SK-MEL-5 (cell line): Measurements from ENCODE around the gene CDCP1. TPM values are rescaled to one million over a fixed set of nuclear protein-coding genes. Genes with fewer than 3 reads are reported as not detected.

Experiments used
- DNase-seq: peaks from one replicate; pipeline ENCODE4 v3.0.0-alpha.2; 2016; ENCODE audit warnings: low read depth, low spot score
- in situ Hi-C: cut with HindIII; loops from 2 replicates; pipeline ENCODE4 v1.10.0; 2016; ENCODE audit warnings: low sequenced_read_pairs, high pct_unique_total_duplicates, low pct_unique_long_range_greater_than_20kb
- total RNA-seq: library from RNA; depleted of rRNA; stranded (reverse); fragments of >200 nt; shearing (Covaris generic); gene quantifications from 2 replicates; pipeline ENCODE4 v1.2.3, GENCODE V29; 2014

CDCP1 gene
- total RNA-seq, 1 experiment from 2014 or later = not detected

DNA sequence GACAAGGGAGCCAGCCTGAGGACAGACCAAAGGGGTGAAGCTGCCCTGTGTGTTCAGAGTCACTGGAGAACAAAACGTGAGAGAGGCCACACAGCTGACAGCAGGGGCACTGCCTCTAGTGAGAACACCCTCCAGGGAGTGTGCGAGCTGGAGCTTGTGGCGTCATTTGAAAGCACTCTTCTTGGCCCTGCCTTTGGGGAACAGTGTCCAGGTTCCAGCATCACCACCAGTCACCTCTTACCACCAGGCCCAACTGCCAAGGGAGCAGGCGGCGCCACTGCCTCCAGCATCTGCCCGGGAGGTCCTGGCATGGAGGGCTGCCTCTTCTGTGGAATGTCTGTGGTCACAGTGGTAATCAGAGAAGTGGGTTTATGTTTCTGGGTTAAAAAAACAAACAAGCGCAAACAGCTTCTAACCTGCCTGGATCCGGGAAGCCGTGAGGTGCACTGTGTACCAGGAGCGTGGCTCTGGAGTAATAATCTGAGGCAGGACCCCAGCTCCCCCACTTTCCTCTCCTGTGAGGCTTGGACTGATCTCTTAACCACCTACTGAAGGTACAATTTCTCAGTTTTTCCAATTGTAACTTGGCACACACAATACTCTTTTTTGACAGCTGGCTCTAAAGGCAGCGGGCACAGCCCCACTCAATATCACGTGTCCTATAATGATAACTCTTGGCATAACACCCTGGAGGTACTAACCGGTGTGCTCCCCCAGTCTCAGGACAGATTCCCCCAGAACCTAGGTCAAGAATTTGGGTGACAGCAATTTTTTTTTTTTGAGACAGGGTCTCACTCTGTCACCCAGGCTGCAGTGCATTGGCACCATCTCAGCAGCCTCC lies 32.2 kb upstream of the CDCP1 start:
- in situ Hi-C loops = no loop called here

DNA sequence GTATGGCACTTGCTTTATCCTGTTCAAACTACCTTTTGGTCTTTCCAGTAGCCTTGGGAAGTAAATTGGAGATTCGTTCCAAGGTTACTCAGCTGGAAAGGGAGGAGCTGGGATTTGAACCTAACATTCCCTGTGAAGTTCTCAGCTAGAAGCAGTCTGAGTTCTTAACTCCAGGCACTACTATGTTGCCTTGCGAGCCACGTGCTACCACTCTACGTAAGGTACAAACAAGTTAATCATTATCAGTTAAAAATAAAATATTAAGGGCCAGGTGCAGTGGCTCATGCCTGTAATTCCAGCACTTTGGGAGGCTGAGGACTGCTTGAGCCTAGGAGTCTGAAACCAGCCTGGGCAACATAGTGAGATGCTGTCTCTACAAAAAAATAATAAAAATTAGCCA lies 30.7 kb upstream of the CDCP1 start:
- no peak for DNase-seq
- in situ Hi-C loops = no loop called here

More for the DNA sequence above, 32.2 kb upstream of the CDCP1 start:
- no peak for DNase-seq

DNA sequence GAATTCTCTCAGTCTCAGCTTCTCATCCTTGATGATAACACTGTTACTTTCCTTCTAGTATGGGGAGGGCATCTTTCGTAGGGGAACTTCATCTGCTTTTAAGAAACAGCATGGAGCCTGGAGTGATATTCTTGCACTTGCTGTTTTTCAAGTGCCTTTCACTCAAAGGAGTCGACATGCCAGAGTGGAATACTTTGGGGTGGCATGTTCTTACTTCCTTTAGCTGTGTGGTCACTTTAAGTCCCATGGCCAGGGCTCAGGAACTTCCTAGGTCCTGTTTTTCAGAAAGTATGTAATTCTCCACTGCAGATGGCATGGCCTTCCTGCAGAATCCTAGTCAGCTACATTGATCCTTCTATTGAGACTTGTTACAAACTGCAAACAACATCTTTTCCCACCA lies 28.1 kb upstream of the CDCP1 start:
- in situ Hi-C loops = no loop called here
- DNase-seq = no peak

DNA sequence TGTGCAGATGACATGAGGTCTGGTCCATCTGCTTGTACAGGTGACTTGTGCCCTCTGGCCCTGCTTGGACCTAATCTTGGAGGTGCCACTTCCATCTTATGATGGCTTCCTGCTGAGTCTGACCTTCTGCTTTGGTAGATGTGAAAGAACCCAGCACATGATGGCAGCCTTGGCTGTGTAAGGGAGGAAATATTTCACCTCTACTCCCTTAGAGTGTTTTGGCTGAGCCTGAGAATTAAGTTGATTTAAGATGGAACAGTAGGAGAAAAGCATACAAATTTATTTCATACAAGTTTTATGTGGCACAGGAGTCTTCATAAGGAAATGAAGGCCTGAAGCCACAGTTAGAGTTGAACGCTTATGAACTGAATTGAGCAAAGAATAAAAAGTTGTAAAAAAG lies 27.6 kb upstream of the CDCP1 start:
- in situ Hi-C loops = no loop called here

DNA sequence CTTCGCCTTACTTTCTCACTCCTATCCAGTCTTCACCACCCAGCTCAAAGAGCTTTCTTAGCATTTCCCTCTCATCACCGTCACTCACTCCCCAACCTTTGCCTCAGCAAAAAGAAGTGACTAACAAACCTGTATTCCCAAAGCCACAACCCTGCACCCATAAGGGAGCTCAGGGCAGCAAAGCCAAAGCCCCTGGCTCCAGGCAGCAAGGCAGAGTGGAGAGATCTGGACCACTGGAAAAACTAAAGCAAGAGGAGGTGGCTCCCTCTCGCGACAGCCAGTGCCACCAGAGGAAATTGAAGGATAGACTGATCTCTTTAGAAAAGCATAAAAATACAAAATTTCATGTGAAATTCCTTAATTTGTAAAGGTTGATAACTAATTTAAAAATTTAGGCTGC lies 25.1 kb upstream of the CDCP1 start:
- peak; percentile 39 for DNase-seq
- in situ Hi-C loops = no loop called here

More for the DNA sequence above, 27.6 kb upstream of the CDCP1 start:
- no peak for DNase-seq

DNA sequence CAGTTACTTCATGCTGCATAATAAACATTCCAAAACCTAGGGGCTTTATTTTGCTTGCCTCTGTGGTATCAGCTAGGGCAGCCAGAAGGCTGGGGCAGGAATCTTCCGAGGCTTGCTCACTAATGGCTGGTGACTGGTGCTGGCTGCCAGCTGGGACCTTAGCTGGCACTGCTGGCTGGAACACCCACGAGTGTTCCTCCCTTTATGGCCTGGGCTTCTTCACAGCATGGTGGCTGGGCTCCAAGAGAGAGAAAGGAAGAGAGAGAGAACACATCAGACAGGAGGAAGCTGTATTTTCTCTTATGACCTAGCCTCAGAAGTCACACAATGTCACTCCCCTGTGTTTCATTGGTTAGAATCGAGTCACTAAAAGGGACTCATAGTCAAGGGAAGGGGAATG lies 23.9 kb upstream of the CDCP1 start:
- DNase-seq = no peak
- in situ Hi-C loops = no loop called here

DNA sequence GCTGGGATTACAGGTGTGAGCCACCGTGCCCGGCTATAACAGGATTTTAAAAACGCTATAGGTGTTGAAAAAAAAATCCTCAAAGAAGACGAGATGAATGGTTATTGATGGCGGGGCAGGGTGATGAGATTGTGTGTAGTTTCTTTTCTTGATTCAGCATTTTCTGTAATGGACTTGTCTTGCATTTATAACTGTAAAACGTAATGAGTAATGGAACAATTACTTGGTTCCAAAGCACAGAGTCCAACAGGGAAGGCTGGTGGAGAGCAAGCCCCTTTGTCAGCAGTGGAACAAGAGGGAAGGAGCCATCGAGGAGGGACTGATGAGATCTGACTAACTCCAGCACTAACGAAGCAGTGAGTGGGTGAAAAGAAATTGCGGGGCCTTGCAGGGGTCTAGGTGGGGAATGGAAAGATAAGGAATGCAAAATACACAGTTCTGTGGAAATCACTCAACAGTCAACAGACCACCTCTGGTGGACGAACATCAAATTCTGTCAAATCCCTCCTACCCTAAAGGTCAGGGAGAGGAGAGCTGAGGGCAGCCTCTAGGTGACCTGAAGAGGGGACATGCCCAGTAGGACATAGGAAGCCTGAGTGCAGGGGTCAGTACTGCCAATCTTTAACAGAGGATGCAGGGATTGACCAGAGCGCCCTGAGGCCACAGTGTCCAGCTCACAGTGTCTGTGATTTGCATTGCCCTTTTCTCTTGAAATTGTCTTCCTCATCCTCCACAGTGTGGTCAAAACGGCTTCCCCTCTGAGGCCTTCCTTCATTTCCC lies 23.1 kb upstream of the CDCP1 start:
- no peak for DNase-seq

DNA sequence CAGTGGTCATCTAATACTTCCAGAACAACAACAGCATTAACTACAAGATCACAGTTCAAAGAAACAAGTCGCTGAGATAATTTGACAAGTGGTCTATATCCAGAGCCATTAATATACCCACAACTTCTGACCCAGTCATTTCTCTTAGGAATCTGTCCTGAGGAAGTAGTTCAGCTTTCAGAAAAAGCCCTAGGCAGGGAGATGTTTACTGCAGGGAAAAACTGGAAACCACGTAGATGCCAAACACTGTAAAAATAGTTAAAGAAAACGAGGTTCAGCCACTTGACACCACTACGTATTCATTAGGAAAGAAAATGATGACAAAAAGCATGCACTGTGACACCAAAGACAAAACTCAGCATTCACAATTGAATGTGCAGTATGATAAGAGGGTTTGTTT lies 22.3 kb upstream of the CDCP1 start:
- in situ Hi-C loops = no loop called here
- no peak for DNase-seq

More for the DNA sequence above, 23.1 kb upstream of the CDCP1 start:
- in situ Hi-C loops = no loop called here

DNA sequence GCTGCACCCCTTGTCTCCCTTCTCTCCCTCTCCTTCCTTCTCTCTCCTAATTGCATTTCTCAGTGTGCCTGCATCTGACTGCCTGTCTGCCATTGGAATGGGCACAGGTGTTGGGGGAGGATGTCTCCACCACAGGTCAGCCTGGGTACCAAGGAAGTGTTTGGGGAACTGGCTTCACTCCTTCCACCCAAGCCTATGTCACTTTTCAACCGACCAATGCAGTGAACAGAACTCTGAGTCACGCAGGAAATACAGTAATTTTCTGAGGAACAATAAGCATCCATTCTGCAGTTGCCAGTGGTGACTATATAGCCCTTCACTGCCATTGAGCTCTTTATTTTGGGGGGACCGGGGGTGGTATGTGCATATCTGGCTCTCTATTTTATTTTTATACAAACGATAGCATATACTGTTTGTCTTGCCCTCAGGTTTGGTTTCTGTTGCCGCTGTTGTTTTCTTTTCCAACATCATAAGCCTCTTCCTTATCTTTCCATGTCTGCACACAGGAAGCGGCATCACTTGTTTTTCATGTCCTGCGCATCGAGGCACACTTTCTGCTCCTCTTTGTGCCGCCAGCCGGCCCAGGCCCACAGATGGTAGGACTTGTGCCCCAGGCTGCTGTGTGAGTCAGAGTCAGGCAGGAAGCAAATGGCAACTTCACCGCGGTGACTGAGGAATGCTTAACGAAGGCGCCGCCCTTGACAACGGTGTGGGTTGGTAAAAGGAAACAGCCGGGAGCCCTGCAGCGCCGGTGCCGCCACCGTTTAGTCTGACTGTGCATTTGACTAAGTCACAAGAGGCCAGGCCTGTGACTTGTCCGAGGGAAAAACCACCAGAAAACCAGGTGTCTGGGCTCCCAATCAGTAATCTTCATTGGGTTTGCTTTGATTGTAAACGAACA lies 21.1 kb upstream of the CDCP1 start:
- DNase-seq = peak; percentile 96
- in situ Hi-C loops = no loop called here

DNA sequence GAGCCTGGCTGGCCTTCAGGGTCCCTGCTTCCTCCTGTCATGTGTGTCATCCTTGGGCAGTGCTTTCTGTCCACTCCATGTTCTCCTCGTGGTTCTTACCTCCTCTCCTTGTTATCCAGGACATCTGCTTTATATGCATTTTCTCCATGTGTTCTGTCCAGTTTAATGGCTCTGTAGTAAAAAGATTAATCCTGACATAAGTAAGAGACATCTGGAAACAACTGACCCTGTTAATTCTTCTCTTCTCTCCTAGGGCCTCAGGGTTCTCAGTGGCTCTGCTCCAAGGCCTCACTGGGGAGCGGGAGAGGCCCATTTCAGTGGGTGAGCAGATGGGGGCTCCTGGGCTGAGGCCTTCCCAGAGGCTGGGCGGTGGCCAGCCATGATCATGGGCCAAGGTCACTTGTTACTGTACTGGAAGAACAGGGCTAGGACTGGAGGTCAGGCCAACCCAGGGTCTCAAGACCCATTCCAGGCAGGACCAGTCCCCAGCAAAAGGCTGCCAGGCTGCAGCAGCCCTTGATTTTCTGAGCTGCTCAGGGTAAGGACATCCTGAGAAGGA lies 20.2 kb upstream of the CDCP1 start:
- no peak for DNase-seq
- in situ Hi-C loops = no loop called here

DNA sequence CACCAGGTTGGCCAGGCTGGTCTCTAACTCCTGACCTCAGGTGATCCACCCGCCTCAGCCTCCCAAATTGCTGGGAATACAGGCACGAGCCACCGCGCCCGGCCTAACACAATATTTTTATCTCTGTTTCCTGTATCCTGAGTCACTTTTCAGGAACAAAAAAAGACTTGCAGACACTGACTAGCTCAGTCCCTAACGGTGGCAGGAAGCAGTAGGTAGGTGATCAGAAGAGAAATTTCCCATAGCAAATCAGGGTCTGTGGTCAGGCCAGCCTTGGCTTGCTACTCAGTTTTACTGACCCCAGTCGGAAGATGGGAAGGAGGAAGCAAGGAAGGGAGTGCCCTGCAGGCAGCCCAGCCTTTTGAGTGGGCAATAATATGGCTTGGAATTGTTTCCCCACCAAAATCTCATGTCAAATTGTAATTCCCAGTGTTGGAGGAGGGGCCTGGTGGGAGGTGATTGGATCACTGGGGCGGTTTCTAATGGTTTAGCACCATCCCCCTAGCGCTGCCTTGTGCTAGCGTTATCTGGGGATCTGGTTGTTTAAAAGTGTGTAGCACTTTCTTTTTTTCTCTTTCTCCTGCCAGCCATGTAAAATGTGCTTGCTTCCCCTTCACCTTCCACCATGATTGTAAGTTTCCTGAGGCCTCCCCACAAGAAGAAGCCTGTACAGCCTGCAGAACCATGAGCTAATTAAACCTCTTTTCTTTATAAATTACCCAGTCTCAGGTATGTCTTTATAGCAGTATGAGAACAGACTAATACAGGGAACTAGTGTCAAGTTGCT lies 19.5 kb upstream of the CDCP1 start:
- in situ Hi-C loops = no loop called here
- no peak for DNase-seq

DNA sequence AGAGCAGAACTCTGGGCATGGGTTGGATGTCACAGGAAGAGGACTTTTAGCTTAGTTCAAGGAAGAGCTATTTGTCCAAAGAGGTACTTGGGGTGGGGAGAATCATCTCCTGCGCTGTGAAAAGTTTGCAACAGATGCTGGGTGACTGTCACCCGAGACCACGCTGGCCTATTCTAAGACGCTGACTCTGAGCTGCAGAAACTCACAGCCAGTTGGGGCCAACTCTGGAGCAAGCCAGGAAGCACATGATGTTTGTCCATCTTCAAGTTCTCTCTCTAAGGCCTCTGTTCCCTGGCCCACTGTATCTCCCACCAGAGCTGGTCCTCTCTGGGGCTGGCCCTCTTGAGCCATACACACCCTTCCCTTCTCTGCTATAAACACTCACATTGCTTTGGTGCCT lies 17.9 kb upstream of the CDCP1 start:
- DNase-seq = no peak
- in situ Hi-C loops = no loop called here

DNA sequence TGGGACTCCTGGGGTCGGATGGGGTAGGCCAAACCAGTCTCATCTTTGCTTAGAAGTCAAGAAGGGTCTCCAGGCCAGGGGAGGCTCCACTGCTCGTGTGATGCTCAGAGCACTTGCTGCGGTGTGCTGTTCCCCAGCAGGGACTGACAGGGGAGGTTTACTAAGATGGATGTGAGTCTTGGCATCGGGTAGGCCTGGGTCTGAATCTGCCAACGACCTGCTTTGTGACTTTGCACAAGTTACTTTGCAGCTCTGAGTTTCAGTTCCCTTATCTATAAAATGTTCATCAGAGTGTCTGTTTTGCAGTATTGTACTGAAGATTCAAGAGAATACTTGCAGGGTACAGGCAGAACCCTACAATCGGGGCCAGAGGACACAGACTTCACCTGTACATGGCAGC lies 17.3 kb upstream of the CDCP1 start:
- DNase-seq = no peak
- in situ Hi-C loops = no loop called here

DNA sequence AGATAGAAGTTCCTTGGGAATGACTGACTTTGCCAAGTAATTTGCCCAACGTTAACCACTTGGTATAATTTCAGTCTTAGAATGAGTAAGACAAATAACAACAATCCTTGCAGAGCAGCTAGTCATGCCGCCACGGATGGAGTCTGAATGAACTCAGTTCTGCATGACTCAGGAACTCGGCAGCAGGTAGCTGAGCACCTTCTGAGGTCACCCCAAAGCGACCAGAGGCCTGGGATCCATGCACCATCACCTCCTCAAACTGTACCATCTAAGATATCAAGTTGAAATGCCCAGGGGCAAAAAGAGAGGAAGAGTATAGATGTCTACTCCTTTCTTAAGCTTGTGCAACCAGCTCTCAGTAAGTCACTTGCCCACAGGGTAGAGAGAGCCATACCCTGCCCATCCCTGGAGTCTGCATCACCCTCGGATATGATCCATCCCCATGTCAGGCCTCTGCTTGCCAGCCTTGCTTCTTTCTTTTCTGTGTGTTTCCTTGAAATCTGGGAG lies 8.5 kb upstream of the CDCP1 start:
- no peak for DNase-seq

DNA sequence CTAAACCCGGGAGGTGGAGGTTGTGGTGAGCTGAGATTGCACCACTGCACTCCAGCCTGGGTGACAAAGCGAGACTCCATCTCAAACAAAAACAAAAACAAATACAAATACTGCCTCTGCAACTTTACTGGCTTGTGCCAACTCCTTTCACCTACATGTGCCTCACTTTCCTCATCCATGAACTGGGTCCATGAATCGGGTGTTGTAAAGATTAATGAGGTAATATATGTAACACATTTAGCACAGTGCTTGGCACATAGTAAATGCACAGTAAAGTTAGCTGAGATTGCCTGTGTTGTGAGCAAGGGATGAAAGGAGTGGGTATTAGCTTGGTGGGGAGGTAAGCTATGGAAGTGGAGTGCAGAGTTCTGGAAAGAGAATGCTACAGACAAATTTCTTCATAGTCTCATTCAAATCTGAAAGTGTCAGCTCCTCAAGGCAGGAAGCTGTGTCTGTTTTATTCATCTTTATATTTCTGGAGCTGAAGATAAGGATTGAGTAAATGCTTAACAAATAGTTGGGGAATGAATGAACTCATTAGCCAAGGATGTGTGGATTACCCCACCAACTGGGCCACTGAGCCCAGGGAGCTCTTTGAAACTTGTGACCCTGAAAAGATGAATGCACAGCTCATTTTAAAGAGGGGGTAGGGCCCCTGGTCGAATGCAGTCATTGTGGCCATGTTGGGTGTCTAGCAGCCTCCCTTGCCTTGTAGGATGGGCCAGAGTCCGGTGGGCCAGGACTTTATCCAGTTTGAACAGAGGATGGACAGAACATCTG lies 7.7 kb upstream of the CDCP1 start:
- peak; percentile 48 for DNase-seq
- in situ Hi-C loops = no loop called here

More for the DNA sequence above, 8.5 kb upstream of the CDCP1 start:
- in situ Hi-C loops = no loop called here

DNA sequence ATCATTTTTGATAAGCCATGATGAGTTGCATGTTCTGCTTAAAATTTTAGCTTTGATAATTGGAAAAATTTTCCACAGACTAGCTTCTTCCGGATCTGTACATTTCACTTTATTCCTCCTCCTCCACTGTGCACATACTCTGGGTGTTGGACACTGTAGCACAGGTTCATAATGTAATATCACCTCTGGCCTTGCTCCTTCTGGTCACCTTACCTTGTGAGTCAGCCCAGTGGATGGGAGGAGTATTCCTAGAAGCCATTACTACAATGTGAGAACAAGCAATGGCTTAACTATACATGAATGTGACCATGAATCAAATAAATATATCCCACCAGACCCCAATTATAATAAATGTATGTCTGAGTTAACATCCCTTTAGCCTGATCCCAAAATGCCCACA lies 6.1 kb upstream of the CDCP1 start:
- in situ Hi-C loops = no loop called here
- DNase-seq = no peak
